Activated T-cell treated with anti-CD3 and anti-CD28 coated beads, Interleukin-2, amount 50 U/mL, for 4 hours (primary cell): ENCODE data around the gene FBXO42. TPM values are rescaled to one million over a fixed set of nuclear protein-coding genes. Genes with fewer than 3 reads are reported as not detected.

ENCODE experiments used
- ATAC-seq, 2 donors: fragments of 200-7000 bp; cut with Tn5 transposase; one replicate each; pipeline ENCODE4 v1.10.0; 2021
- DNase-seq: peaks from one replicate; pipeline ENCODE4 v3.0.0-alpha.2; 2020
- H3K27me3 Mint-ChIP-seq: one replicate; pipeline ENCODE4 v1.8.0; 2021; ENCODE audit warnings: low read depth, mixed read lengths
- H3K36me3 Mint-ChIP-seq: one replicate; pipeline ENCODE4 v1.8.0; 2022; ENCODE audit warnings: mixed read lengths; ENCODE audit not compliant: insufficient read depth
- H3K4me1 Mint-ChIP-seq: one replicate; pipeline ENCODE4 v1.8.0; 2021; ENCODE audit warnings: low read depth, mixed read lengths
- H3K4me3 Mint-ChIP-seq: one replicate; pipeline ENCODE4 v1.8.0; 2021; ENCODE audit warnings: mild to moderate bottlenecking, moderate library complexity, mixed read lengths
- H3K9me3 Mint-ChIP-seq: one replicate; pipeline ENCODE4 v1.8.0; 2021; ENCODE audit warnings: mixed read lengths
- total RNA-seq, 3 donors: library from RNA; stranded (reverse); gene quantifications; one replicate each; pipeline ENCODE4 v1.2.1, GENCODE V29; 2021

FBXO42 gene
- total RNA-seq, 3 donors from 2014 or later = 12.4 to 14.3 (median 13.4) TPM

GRCh38 chr1:16318555-16318954 is 33.7 kb downstream of the FBXO42 start:
- Mint-ChIP-seq H3K36me3 (peaks cover 4% of the 10 kb centered on the region), H3K4me1 (peaks cover 16% of the 10 kb centered on the region), H3K4me3 (no peak overlapping the region), H3K27me3 (no peaks in the 10 kb centered on the region), H3K9me3 (no peaks in the 10 kb centered on the region)
- DNase-seq (no peak), ATAC-seq (no peak)

DNA sequence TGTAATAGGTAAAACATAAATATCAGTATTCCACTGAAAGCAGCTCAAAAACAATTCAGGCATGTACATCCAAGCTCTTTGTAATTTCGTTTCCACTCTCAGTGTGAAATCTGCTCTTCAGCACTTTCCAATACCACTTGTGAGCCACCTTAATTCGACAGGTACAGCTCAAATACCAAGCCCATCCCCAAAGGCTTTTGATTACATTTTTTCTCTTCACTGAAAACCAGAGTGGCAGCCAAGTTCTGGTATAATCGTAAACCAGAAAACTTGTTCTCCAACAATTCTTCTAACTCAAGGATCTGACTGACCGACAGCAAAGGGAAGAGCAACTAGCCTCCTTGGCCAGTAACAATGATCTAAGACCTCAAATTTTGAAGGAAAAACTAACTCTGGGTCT is 36.8 kb downstream of the FBXO42 start:
- no peaks in the 10 kb centered on the region for H3K27me3 Mint-ChIP-seq
- peaks cover 10% of the 10 kb centered on the region for H3K4me1 Mint-ChIP-seq
- no peak for ATAC-seq
- H3K4me3 Mint-ChIP-seq = no peak overlapping the region
- H3K9me3 Mint-ChIP-seq = no peaks in the 10 kb centered on the region
- H3K36me3 Mint-ChIP-seq = peaks cover 18% of the 10 kb centered on the region
- DNase-seq = no peak

GRCh38 chr1:16307222-16307621 is 45.1 kb downstream of the FBXO42 start:
- ATAC-seq = no peak
- no peaks in the 10 kb centered on the region for H3K27me3 Mint-ChIP-seq
- H3K9me3 Mint-ChIP-seq = no peaks in the 10 kb centered on the region
- no peak overlapping the region for H3K4me3 Mint-ChIP-seq
- H3K4me1 Mint-ChIP-seq = peaks cover 2% of the 10 kb centered on the region
- DNase-seq = no peak
- H3K36me3 Mint-ChIP-seq = peaks cover 29% of the 10 kb centered on the region

DNA sequence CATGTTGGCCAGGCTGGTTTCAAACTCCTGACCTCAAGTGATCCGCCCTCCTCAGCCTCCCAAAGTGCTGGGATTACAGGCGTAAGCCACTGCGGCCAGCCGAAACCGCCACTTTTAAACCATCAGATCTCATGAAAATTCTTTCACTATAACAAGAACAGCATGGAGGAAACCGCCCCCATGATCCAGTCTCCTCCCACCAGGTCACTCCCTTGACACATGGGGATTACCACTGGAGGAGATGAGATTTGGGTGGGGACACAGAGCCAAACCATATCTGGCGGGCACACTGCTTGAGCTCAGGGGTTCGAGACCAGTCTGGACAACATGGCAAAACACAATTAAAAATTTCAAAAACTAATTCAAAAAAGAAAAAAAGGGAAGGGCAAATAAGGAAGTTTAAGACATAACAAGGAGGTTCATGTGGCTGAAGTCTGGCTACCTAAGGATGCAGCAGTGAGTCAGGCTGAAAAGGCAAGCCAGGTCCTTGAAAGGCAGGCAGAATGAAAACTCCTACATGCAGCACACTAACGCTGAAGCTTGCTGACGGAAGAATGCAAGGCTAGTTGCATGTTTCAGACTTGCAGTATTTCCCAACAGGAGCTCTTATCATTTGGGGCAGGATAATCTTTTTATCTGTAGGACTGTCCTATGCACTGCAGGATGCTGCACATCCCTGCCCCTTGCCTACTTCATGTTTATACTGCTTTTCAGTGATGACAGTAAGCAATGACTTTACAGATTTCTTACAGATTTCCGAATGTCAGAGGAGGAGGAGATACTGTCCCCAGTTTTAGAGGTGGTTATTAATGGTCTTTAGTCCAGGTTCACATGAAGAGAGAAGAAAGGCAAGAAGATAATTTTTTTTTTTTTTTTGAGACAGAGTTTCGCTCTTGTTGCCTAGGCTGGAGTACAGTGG is 49.3 kb downstream of the FBXO42 start:
- DNase-seq = no peak
- no peak overlapping the region for H3K4me3 Mint-ChIP-seq
- peaks cover 2% of the 10 kb centered on the region for H3K4me1 Mint-ChIP-seq
- H3K36me3 Mint-ChIP-seq = peaks cover 35% of the 10 kb centered on the region
- H3K27me3 Mint-ChIP-seq = no peaks in the 10 kb centered on the region
- no peaks in the 10 kb centered on the region for H3K9me3 Mint-ChIP-seq
- ATAC-seq = no peak

DNA sequence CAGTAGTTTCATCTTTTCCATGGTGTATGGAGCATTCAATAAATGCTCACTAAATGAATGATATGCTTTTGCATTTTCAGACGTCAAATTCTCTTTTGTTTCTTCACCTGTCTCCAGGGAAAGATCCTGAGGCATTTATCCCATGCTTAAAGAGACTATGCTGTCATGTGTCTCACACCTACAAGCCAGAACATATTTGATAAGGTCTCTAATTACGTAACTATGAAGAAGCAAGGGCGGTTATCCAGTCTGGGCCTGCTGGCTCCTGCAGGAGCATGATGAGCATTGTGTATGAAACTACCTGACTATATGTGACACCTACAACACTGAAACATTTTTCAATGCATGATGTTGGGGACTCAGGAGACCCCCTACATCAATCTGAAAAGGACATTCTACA is 51.8 kb downstream of the FBXO42 start:
- no peaks in the 10 kb centered on the region for H3K27me3 Mint-ChIP-seq
- no peak for DNase-seq
- ATAC-seq = no peak
- H3K4me1 Mint-ChIP-seq = no peaks in the 10 kb centered on the region
- H3K4me3 Mint-ChIP-seq = no peak overlapping the region
- no peaks in the 10 kb centered on the region for H3K9me3 Mint-ChIP-seq
- peaks cover 32% of the 10 kb centered on the region for H3K36me3 Mint-ChIP-seq

DNA sequence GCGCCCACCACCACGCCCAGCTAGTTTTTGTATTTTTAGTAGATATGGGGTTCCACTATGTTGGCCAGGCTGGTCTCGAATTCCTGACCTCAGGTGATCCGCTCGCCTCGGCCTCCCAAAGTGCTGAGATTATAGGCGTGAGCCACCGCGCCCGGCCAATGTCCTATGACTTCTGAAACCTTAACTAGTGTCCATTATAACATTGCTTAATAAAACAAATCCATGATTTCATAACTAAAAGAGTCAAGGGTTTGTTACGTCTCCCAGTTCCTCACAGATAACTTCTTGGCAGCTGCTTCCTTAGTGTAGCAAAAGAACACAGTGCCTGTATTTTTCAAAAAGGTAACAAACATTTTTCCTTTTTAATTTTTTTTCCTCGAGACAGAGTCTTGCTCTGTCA is 53.6 kb downstream of the FBXO42 start:
- no peak for DNase-seq
- no peaks in the 10 kb centered on the region for H3K4me1 Mint-ChIP-seq
- no peaks in the 10 kb centered on the region for H3K9me3 Mint-ChIP-seq
- H3K36me3 Mint-ChIP-seq = peaks cover 45% of the 10 kb centered on the region
- H3K4me3 Mint-ChIP-seq = no peak overlapping the region
- H3K27me3 Mint-ChIP-seq = no peaks in the 10 kb centered on the region
- ATAC-seq = no peak

DNA sequence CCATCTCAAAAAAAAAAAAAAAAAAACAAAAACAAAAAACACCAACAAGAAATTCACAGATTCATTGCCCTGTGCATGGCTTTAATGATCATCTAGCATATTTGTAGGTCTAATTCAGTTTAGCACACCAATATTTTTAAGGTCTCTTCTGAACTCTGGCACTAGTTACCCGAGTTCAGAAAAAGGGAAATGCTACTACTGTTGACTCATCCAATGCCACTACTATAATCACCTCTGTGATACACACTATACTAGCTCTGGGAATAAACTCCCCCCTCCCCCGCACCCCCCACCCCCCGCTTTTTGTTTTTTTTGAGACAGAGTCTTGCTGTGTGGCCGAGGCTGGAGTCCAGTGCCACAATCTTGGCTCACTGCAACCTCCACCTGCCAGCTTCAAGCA is 55.6 kb downstream of the FBXO42 start:
- Mint-ChIP-seq H3K27me3 (no peaks in the 10 kb centered on the region), H3K4me3 (no peak overlapping the region), H3K4me1 (no peaks in the 10 kb centered on the region), H3K9me3 (no peaks in the 10 kb centered on the region), H3K36me3 (peaks cover 31% of the 10 kb centered on the region)
- DNase-seq (no peak), ATAC-seq (no peak)

DNA sequence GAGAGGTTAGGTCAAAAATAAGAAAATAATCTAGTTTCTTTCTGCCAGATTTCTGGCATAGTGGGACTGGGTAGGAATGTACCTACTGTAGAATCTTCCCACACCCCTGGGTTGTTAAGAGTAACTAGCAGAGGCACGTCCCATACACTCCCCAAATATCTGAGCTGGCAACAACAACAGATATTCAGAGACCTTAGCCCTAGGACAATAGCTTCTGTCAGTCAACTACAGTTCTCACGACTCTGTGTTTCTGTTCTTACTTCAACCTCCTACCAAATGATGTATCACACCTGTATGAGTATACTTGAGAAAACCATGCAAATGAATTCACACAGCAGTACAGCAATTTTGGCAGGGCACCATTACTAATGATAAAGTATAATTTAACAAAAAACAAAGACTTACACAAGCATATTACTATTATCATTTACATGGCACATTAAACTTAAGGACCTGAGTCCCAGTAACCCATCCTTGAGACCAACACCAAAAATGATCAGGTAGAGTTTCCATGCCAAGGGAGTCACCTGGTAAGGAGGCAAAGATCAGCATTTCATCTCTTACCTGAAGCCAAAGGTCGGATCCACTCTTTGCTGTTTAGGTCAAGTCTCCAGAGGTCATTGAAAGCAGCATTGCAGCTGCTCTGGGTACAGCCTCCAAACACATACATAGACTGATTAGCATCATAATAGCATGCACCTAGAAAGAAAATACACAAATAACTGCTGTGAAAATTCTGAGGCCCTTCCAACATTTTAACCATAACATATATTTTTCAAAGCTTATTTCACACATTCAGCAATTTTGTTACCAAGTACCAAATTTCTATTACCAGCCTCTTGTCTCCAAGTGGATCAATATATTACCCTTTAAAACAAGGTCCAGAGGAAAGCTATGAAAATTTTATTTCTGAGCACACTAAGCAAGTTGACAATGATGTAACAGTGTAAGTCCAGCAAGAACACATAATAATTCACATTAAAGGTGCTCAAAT is 57.8 kb downstream of the FBXO42 start:
- ATAC-seq = no peak
- H3K4me3 Mint-ChIP-seq = no peak overlapping the region
- no peaks in the 10 kb centered on the region for H3K27me3 Mint-ChIP-seq
- DNase-seq = no peak
- H3K36me3 Mint-ChIP-seq = peaks cover 33% of the 10 kb centered on the region
- no peaks in the 10 kb centered on the region for H3K9me3 Mint-ChIP-seq
- no peaks in the 10 kb centered on the region for H3K4me1 Mint-ChIP-seq

DNA sequence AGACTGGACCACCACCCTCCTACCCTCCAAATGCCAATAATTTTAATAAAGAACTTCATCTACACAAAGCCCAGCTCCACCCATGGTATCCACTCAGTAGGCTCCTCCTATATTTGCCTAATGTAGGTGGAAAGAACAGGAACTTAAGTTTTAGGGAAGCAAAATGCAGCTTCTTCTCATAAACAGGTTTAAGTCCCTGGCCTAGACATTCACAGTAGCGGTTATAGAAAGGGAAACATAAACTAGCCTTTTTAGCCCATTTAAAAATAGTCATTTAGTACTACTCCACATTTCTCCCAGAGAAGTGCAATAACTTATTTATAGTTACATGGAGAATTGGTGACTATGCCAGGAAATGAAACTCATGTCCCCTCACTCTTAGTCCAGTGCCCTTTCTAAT is 58.7 kb downstream of the FBXO42 start:
- Mint-ChIP-seq H3K27me3 (no peaks in the 10 kb centered on the region), H3K9me3 (no peaks in the 10 kb centered on the region)
- ATAC-seq = no peak

DNA sequence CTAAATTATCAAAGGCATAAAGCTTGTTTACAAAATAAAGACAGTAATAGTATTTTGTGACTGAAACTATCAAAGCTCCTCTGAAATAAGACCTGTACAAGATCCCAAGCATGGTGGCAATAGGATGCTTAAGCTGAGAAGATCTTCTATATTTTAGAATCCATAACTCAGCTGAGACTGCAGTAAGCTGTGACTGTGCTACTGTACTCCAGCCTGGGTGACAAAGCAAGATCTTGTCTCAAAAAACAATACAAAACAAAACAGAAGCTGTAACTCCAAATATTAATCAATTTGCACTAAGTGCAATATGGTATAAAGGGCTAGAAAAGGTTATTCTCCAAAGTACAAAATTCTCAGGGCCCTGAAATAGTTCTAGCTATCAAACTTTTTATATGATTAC is 59.5 kb downstream of the FBXO42 start:
- H3K4me3 Mint-ChIP-seq = no peak overlapping the region
- H3K4me1 Mint-ChIP-seq = no peaks in the 10 kb centered on the region
- H3K27me3 Mint-ChIP-seq = no peaks in the 10 kb centered on the region
- no peaks in the 10 kb centered on the region for H3K9me3 Mint-ChIP-seq
- peaks cover 33% of the 10 kb centered on the region for H3K36me3 Mint-ChIP-seq
- DNase-seq (no peak), ATAC-seq (no peak)

More for the DNA sequence above, 58.7 kb downstream of the FBXO42 start:
- H3K36me3 Mint-ChIP-seq = peaks cover 31% of the 10 kb centered on the region
- H3K4me3 Mint-ChIP-seq = no peak overlapping the region
- DNase-seq = no peak
- no peaks in the 10 kb centered on the region for H3K4me1 Mint-ChIP-seq

- no peaks in the 10 kb centered on the region for H3K27me3 Mint-ChIP-seq
- no peaks in the 10 kb centered on the region for H3K4me1 Mint-ChIP-seq
- H3K36me3 Mint-ChIP-seq = peaks cover 24% of the 10 kb centered on the region
- ATAC-seq (no peak), DNase-seq (no peak)
- no peaks in the 10 kb centered on the region for H3K9me3 Mint-ChIP-seq
- no peak overlapping the region for H3K4me3 Mint-ChIP-seq
Observed at GRCh38 chr1:16289959-16290358, 62.3 kb downstream of the FBXO42 start.

GRCh38 chr1:16286122-16286521 is 66.2 kb downstream of the FBXO42 start:
- H3K4me1 Mint-ChIP-seq = peaks cover 4% of the 10 kb centered on the region
- DNase-seq (no peak), ATAC-seq (no peak)
- H3K4me3 Mint-ChIP-seq = no peak overlapping the region
- no peaks in the 10 kb centered on the region for H3K27me3 Mint-ChIP-seq
- H3K36me3 Mint-ChIP-seq = peaks cover 17% of the 10 kb centered on the region
- H3K9me3 Mint-ChIP-seq = no peaks in the 10 kb centered on the region

DNA sequence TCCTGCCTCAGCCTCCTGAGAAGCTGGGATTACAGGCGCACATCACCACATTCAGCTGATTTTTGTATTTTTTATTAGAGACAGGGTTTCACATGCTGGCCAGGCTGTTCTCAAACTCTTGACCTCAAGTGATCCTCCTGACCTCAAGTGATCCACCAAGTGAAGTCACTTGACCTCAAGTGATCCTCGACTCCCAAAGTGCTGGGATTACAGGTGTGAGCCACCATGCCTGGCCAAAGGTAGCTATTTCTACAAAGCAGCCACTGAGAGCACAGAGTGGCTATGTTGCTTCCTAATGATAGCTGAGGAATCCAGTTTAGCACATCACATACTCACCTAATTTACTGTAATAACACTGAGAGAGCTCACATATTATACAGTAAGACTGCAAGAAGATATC is 70.5 kb downstream of the FBXO42 start:
- Mint-ChIP-seq H3K4me3 (no peak overlapping the region), H3K27me3 (no peaks in the 10 kb centered on the region), H3K9me3 (no peaks in the 10 kb centered on the region), H3K4me1 (peaks cover 6% of the 10 kb centered on the region), H3K36me3 (peaks cover 10% of the 10 kb centered on the region)
- DNase-seq (no peak), ATAC-seq (no peak)

- no peak for DNase-seq
- no peaks in the 10 kb centered on the region for H3K27me3 Mint-ChIP-seq
- H3K36me3 Mint-ChIP-seq = peaks cover 10% of the 10 kb centered on the region
- no peak overlapping the region for H3K4me3 Mint-ChIP-seq
- H3K4me1 Mint-ChIP-seq = peaks cover 4% of the 10 kb centered on the region
- ATAC-seq = no peak
- H3K9me3 Mint-ChIP-seq = no peaks in the 10 kb centered on the region
Observed at GRCh38 chr1:16279186-16279585, 73.1 kb downstream of the FBXO42 start.
